Muscle of leg (tissue), 9 donors: ENCODE data around the gene PLK2. TPM values are rescaled to one million over a fixed set of nuclear protein-coding genes. Genes with fewer than 3 reads are reported as not detected.

Source experiments
- polyA plus RNA-seq, 8 donors: library from polyadenylated mRNA; unstranded; fragments of 120-200 nt; gene quantifications; one replicate each; pipeline versions ENCODE4 v1.2.1 to v1.2.3, GENCODE V29; 2013; ENCODE audit warnings: inconsistent platforms in 1 of 8, low replicate concordance in 1 of 8; ENCODE audit not compliant: insufficient read length in 8 of 8, insufficient read depth in 1 of 8
- total RNA-seq: library from RNA; stranded (reverse); fragments of 120-200 nt; gene quantifications from one replicate; pipeline ENCODE4 v1.2.4, GENCODE V29; 2013

The PLK2 gene
- total and polyA plus RNA-seq, 9 donors = 66.9 to 103 (median 84.2) TPM

Other genes starting within 250 kb of the PLK2 start
- gene GAPT, start 31.3 kb upstream of the PLK2 start, total RNA-seq = 0.44 TPM
- gene GAPT, start 31.3 kb upstream of the PLK2 start, polyA plus RNA-seq = under 1 TPM; 0.51 to 0.96 (median 0.78) TPM
- gene RAB3C, start 123.0 kb upstream of the PLK2 start, total RNA-seq = 0.13 TPM
- under 1 TPM; 0.07 to 0.69 (median 0.24) TPM for gene RAB3C, start 123.0 kb upstream of the PLK2 start, polyA plus RNA-seq